ENCODE measurements around the gene LPCAT1.
"Not testable (repeated sequence)": the region's sequence is repeated elsewhere in the genome, so short reads cannot be mapped to it uniquely, and the experiment has no call there.

Gene LPCAT1

DNA sequence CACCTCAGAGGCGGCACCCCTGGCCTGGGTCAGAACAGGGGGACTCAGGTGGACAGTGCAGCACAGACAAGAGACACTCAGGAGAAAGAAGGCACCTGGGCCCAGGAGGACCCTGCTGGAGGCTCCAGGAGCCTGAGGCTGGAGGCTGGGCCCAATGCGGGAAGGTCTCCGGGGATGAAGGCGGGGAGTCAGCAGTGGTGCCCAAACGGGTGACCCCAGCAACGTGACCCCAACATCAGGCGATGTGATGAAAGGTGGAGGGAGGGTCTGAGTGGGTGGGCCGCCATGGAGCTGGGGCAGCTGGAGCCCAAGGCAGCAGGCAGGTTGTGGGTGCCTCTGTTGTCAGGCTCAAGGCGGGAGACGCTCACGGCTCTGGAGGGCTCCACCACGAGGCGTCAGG lies 37.5 kb downstream of the LPCAT1 start:
- in situ Hi-C loops (cut with MboI; ENCODE audit: low pct_unique_long_range_greater_than_20kb, low sequenced_read_pairs), result no loop called here
- DNase-seq, result no peak

DNA sequence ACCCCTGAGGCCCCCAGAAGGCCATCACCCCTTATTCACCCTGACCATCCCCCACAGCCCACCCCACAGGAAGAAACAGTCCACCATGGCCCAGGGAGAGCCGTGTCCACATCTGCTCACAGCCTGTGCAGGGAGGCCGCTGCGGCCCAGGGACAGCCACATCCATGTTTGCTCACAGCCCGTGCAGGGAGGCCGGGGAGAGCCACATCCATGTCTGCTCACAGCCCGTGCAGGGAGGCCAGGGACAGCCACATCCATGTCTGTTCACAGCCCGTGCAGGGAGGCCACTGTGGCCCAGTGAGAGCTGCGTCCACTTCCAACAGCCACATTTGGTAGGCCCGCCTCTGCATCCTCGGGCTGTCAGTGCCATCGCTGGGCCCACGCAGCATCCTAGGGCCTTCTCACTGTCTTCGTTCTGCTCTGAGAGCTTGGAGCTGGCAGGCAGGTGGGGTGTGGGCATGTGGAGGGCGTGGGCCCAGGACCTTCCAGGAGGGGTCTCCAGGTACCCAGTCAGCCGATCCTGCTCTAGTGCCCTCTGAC lies 38.1 kb downstream of the LPCAT1 start:
- in situ Hi-C loops (cut with MboI; ENCODE audit: low pct_unique_long_range_greater_than_20kb, low sequenced_read_pairs), result no loop called here

DNA sequence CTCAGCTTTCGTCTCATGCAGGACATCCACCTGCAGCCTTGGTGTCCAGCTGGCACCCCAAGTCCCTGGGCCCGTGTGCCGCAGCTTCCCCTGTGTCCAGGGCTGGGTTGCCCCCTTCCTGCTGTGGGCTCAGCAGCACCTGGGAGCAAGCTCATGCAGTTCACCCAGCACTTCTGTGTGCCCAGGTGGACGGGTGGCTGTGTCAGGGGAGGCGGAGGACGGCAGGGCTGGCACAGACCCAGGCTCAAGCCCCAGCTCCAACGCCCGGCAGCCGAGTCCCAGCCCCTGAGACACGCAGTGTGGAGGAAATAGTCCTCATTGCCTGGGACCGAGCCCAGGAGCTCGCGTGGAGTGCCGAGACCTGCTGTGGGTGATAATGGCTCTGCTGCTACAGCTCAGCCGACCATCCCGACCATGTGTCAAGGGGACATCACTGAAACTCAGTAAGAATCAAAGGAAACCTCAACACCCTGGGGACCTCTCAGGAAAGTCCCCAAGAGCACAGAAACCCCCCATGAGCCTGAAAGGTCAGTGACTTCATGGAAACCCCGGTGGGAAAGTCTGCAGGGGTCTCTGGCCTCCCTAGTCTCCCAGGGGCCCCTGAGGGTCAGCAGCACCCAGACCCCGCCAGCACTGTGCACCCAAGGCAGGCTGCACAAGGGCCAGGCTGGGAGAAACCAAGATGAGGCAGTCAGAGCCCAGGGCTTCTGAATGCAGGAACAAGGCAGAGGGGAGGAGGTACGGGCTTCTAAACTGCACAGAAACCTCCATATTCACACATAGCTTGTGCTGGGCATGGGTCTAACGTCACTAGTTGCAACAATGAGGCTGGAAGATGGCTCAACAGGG lies 38.8 kb downstream of the LPCAT1 start:
- DNase-seq, result no peak
- in situ Hi-C loops (cut with MboI; ENCODE audit: low pct_unique_long_range_greater_than_20kb, low sequenced_read_pairs), result no loop called here

More for the DNA sequence above, 38.1 kb downstream of the LPCAT1 start:
- DNase-seq, result no peak

DNA sequence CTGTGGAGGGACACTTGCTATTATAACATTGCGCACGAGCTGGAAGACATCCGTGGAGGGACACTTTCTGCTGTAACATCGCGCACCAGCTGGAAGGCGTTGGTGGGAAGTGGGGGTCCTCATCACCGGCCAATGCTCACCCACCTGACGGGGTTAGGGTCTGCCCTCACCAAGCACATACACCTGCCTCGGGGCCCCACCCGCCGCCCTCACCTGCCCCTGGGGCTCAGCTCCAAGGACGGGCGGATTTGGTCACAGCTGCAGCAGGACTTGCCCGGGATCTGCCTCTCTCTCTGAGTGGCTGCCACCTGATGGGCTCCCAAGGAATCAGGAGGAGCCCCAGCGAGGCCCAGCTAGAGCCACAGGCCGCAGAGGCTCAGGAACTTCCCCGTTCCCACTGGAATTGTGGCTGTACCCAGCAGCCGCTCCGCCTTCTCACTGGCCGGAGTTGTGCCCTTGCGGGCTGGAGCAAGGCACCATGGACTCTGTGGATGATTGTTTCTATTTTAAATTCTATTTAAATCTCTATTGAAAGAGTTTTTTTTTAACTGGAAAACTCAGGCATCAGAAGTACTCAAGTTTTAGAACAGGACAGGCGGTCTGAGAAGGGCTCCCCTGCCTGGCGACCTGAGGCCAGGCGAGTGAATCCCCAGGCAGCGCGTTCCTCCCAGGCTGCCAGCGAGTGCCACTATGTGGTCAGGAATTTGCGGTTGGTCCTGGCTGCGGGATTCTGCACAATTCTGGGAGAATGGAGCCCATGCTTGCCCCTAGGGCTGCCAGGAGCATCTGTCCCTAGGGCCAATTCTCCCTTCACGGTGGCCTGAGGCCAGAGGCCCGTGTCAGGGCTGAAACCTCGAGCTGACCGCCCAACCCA lies 39.7 kb downstream of the LPCAT1 start:
- in situ Hi-C loops (cut with MboI; ENCODE audit: low pct_unique_long_range_greater_than_20kb, low sequenced_read_pairs), result no loop called here
- no peak for DNase-seq

DNA sequence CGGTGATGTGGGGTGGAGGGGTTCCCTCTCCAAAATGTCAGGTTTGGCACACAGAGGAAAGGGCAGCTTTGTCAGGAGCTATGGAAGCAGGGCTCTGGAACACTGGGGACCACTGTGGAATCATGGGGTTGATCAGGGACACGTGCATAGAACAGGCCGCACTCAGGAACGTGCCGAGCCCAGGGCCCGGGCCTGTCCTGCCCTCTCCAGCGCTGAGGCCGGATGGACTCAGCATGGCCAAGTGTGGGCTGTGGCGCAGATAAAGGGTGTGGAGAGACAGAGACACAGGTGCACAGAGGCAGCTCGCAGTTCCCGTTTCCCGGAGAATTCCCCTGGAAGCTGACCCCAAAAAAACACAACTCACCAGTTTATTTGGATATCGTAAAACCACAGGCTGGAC lies 40.7 kb downstream of the LPCAT1 start:
- in situ Hi-C loops (cut with MboI; ENCODE audit: low pct_unique_long_range_greater_than_20kb, low sequenced_read_pairs), result no loop called here
- DNase-seq, result no peak

DNA sequence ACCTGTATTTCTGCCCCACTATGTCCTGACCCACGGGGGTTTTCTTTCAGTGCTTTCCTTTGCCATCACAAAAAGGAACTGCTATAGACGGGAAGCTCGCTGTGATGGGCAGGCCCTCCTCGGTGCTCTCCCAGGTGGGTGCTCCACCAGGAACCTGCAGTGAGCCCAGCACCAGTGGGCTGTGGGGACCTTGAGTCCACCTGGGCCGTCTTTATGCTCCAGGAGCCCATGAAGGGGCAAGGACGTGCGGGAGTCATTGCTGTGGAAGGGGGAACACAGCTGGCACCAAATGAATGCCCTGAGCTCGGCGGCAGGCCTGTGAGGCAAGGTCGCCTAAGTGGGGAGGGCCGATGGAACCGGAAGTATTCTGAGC lies 41.8 kb downstream of the LPCAT1 start:
- in situ Hi-C loops (cut with MboI; ENCODE audit: low pct_unique_long_range_greater_than_20kb, low sequenced_read_pairs), result no loop called here

DNA sequence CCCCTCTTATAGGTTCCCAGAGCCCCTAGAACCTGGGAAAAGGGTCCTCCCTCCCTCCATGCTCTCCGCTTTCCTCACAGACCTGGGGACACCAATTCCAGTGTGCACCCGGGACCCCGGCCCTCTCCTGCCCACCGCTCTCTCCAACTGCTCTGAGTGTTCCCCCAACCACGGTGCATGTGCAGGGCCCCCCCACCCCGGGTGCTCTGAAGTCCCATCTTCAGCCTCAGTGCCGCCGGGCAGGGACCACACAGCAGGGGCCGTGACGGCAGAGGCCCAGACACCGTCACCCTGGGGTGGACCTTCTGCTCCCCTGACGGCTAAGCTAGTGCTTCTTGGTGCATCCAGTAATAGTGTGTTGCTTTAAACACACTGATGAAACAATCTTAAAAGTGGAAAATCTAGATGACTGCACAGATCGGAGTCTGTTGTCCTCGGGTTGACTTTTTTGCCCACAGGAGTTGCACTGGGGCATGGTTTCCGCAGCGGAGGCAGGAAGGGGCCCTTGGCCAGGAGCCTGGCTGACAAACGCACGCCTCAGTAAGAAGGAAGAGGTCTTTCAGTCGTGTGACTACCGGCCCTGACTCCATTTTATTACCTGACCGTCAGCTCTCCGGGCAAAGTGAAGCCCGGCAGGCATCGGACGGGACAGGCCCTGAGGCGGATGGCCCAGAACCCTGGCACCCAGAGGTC lies 42.3 kb downstream of the LPCAT1 start:
- in situ Hi-C loops (cut with MboI; ENCODE audit: low pct_unique_long_range_greater_than_20kb, low sequenced_read_pairs), result no loop called here
- DNase-seq, result no peak

More for the DNA sequence above, 41.8 kb downstream of the LPCAT1 start:
- DNase-seq, result no peak

DNA sequence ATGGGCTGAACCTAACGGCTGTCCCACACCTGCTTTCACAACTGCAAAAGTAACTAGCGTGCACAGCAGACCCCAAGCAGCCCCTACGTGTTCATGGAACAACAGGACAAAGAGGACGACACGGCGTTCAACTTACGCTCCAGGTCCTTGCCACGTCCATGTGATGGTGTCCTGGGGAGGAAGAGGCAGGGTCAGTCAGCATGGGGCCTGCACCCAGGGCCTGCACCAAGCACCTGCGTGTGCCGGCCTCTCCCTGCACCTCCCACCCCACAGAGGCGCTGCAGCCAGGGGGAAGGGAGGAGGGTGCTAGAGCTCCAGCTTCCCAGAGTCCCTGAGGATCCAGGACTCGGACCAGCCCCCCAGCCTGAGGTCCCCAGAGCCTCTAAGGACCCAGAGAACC lies 43.0 kb downstream of the LPCAT1 start:
- in situ Hi-C loops (cut with MboI; ENCODE audit: low pct_unique_long_range_greater_than_20kb, low sequenced_read_pairs), result no loop called here

DNA sequence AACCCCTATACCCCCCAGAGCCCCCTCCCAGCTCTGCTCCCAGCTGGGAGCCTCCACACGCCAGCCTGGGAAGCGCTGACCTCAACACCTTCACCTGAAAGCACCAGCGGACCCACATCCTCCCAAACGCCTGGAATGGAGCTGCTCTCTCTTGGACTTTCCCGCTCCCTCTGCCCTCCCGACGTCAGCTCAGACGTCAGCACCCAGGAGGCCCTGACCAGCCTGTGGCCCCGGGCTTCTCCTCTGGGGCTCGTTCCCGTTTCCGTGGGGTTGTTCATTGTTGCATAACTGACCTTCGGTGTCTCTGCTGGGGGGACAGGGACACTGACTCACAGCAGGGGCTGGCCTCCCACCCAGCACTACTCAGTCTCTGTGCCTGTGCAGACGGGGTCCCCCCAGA lies 43.5 kb downstream of the LPCAT1 start:
- in situ Hi-C loops (cut with MboI; ENCODE audit: low pct_unique_long_range_greater_than_20kb, low sequenced_read_pairs), result no loop called here
- DNase-seq, result no peak

More for the DNA sequence above, 43.0 kb downstream of the LPCAT1 start:
- no peak for DNase-seq

DNA sequence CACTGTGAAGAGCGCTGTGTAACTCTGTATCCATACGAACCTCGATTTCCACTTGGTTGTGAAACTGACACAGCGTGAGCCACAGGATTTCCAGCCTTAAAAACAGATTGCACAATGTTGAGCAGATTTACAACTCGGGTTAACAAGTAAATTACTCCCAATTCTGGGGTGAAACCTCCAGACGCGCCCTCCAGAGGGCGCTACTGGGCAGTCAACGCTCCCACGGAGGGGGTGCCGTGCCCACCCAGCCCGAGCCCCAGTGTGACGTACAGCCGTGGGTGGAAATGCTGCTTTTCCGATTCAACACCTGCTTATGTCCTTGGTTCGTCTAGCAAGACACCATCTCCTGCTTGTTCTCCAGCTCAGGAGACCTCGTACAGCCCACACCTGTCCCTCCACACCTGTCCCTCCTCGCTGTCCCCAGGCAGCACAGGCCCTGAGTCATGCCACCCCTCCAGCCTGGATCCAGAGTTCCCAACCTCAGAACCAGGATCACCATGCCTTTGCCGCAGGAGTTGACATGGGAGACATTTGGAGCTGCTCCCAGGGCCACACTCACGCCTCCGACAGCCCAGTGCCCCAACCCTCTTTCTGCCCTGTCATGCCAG lies 44.1 kb downstream of the LPCAT1 start:
- DNase-seq, result peak; percentile 49

DNA sequence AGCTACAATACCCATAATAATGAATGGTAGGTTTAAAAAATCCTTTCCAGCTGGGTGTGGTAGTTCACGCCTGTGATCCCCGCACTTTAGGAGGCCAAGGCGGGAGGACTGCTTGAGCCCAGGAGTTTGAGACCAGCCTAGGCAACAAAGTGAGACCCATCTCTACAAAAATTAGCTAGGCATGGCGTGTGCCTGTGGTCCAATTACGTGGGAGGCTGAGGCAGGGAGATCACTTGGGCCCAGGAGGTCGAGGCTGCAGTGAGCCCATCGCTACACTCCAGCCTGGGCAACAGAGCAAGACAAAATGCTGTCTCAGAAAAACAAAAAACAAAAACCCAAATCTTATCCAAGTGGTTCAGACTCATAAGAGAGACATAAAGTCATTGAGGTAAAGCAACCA lies 44.7 kb downstream of the LPCAT1 start:
- in situ Hi-C loops (cut with MboI; ENCODE audit: low pct_unique_long_range_greater_than_20kb, low sequenced_read_pairs), result no loop called here
- DNase-seq, result no peak

More for the DNA sequence above, 44.1 kb downstream of the LPCAT1 start:
- in situ Hi-C loops (cut with MboI; ENCODE audit: low pct_unique_long_range_greater_than_20kb, low sequenced_read_pairs), result no loop called here

DNA sequence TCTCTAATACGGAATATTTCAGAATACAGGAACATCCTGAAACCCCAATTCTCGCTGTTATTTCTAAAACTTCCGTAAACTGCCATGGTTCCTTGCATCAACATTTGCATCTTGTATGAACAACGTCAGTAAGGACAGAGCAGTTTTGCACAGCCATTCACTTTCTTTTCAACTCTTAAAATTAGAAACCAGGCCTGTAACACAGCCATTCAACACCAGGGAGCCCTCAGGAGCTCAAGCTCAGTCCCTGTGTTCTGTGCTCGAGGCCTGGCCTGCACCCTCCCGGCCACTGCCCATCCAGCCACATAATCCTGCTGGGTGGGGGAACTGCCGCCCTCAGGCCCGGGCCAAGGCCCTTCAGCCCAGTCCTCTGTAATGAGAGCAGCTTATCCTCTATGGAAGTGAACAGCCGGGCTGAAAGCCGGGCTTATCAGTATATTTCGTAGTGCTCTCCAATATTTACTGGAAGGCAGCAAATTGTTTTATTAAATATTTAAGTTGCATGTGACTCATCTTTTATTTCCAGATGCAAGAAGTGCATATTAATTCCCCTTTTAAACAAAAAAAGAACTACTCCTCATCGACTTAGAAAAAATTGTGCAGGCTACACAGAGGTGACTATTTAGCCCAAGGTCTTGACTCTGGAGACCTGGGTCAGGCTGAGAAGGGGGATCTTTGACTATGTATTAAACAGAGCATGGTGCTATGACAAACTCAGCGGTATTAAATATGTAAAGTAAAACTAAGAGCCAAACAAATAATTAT lies 45.3 kb downstream of the LPCAT1 start:
- in situ Hi-C loops (cut with MboI; ENCODE audit: low pct_unique_long_range_greater_than_20kb, low sequenced_read_pairs), result no loop called here
- DNase-seq, result no peak

DNA sequence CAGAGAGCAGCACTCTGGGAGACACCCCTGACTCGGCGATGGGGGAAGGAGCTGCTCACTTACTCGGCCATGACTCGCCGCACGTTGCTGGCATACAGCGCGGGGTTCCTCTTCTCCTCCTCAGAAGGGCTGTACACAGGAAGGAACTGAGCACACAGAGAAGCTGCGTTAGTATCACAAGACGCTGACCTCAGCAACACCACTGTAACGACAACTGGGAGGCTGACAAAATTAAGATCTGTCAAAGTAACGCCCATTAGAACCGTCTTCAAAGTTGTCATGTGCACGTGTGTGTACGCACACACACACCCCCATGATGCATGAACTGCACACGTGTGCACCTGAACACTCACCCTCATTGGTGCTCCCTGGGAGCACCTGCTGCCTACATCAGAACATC lies 46.4 kb downstream of the LPCAT1 start:
- in situ Hi-C loops (cut with MboI; ENCODE audit: low pct_unique_long_range_greater_than_20kb, low sequenced_read_pairs), result no loop called here
- DNase-seq, result no peak

DNA sequence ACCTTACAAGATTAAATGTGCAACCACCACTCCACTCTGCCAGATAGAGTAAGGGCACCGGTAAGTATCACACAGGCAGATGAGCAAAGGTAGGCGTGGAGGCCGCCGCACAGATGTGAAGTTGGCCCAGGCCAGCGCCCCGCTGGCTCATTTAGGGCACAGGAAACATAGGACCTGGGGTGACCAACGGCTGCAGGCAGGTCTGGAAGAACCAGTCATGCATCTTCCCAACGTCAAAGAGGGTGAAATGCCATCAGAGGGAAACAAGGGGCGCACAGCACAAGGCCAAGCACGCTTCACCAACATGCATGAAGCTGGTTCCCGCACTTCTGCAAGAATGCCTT lies 46.8 kb downstream of the LPCAT1 start:
- in situ Hi-C loops (cut with MboI; ENCODE audit: low pct_unique_long_range_greater_than_20kb, low sequenced_read_pairs), result no loop called here
- DNase-seq, result no peak

DNA sequence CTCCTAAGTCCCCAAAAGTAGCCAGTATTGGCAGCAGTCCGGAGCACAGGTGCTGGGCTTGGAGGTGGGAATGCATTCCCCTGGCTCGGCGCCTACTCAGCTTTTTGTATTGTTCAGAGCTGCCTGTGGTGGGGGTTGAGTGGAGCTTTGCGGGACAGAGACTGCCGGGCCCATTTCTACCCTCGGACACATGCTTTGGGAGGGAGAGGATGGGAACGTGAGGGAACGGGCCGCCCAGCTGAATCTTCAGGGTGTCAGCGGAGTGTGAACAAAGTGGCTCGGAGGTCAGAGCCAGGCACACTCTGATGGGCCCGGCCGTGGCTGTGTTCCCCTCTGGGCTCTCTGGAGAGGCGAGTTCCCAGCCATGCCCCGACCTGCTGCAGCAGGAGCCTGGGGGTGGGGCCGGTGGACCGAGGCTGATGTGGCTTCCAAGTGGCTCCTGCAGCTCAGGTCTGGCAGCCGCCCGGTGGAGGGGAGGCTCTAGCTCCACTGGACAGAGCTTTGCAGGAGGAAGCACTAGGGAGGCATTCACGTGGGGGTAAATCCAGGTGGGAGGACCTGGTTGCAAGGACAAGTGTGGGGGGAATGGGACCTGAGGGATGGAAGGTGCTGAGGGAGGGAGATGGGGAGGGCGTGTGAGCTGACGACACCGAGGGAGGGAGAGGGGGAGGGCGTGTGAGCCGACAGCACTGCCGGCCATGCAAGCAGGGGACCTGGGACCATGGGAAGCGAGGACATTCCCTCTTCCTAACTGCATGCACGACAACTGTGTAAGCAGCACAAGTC lies 47.4 kb downstream of the LPCAT1 start:
- DNase-seq, result no peak
- in situ Hi-C loops (cut with MboI; ENCODE audit: low pct_unique_long_range_greater_than_20kb, low sequenced_read_pairs), result no loop called here

DNA sequence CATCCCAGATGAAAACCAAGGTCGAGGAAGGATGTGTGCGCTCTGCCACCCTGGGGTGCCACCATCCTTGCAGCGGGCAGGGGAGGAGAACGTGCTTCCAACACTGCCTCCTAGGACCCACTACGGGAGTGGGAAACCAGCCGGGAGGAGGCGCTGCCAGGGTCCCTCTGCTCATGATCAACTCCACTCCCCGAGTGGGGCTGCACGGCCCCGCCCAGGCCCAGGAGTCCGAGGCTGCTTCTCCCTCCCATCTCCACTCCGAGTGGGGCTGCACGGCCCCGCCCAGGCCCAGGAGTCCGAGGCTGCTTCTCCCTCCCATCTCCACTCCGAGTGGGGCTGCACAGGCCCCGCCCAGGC lies 48.2 kb downstream of the LPCAT1 start:
- in situ Hi-C loops (cut with MboI; ENCODE audit: low pct_unique_long_range_greater_than_20kb, low sequenced_read_pairs), result not testable (repeated sequence)

DNA sequence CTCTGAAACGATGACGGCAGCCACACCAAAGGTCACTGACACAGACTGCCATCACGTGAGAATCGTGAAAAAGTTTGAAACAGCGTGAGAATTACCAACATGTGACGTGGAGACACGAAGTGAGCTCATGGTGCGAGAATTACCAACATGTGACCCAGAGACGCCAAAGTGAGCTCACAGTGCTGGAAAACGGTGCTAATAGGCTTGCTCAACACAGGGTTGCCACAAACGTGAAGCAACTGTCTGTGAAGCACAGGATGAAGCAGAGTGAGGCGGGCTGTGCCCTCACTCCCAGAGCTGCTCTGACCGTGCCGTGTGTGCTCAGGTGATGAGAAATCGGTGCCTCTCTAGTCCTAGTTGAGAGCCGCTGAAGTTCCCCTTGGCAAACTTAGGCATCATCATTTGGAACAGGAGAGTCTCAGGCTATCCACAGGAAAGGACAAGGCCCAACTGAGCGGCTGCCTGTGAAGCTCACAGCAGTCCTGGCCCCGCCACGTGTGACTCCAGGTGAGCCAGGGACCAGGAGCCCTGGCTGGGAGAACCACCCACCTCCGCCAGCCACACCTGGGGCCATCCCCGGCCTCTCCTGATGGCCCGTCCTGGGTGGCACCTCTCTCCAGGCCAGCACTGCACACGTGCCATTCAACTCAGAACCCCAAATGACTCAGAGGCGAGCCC lies 48.8 kb downstream of the LPCAT1 start:
- in situ Hi-C loops (cut with MboI; ENCODE audit: low pct_unique_long_range_greater_than_20kb, low sequenced_read_pairs), result no loop called here
- no peak for DNase-seq

More for the DNA sequence above, 48.2 kb downstream of the LPCAT1 start:
- not testable (repeated sequence) for DNase-seq

Measured in KBM-7 (cell line).